A673 (cell line): Measurements from ENCODE around the gene EGFL8. TPM values are rescaled to one million over a fixed set of nuclear protein-coding genes. Genes with fewer than 3 reads are reported as not detected.

Experiments
- BruUV-seq: library from RNA; stranded (reverse); fragments of 400-500 nt; replicated peaks from 2 replicates; lab custom pipeline; 2021; lab: Mats Ljungman, UMichigan
- CTCF ChIA-PET: fragments of 300-600 bp; sonication (Branson Sonifier 250); formaldehyde crosslinking; loops from one replicate; lab custom pipeline; 2022; ENCODE audit warnings: antibody characterized with exemption; lab: Charles Lee
- POLR2A ChIA-PET: fragments of 300-600 bp; sonication (Branson Sonifier 250); formaldehyde crosslinking; loops from one replicate; lab custom pipeline; 2022; ENCODE audit warnings: antibody characterized with exemption; ENCODE audit not compliant: low non-redundant PET; lab: Charles Lee
- DNase-seq: peaks from one replicate; pipeline ENCODE4 v3.0.0-alpha.2; 2015; ENCODE audit warnings: low spot score
- H3K27ac ChIP-seq: fragments of 200-600 bp; sonication (generic); 2 replicates; pipeline ENCODE4 v1.5.1; 2016; ENCODE audit warnings: mixed run types, low read depth, mild to moderate bottlenecking, mixed read lengths, antibody characterized with exemption, low read length; ENCODE audit not compliant: poor library complexity, severe bottlenecking
- H3K27me3 ChIP-seq: fragments of 200-600 bp; sonication (generic); replicated peaks from 2 replicates; pipeline ENCODE4 v1.6.1; 2017; ENCODE audit warnings: mixed run types, low read depth, mild to moderate bottlenecking, mixed read lengths, antibody characterized with exemption, low read length; ENCODE audit not compliant: insufficient read depth, poor library complexity
- H3K36me3 ChIP-seq: fragments of 200-600 bp; sonication (generic); 2 replicates; pipeline ENCODE4 v1.6.1; 2016; ENCODE audit warnings: mixed run types, mild to moderate bottlenecking, mixed read lengths, antibody characterized with exemption, low read length; ENCODE audit not compliant: insufficient read depth, poor library complexity, severe bottlenecking
- H3K4me1 ChIP-seq: fragments of 200-600 bp; sonication (generic); 2 replicates; pipeline ENCODE4 v1.6.1; 2017; ENCODE audit warnings: mixed run types, mild to moderate bottlenecking, mixed read lengths, antibody characterized with exemption, low read length; ENCODE audit not compliant: insufficient read depth, poor library complexity, severe bottlenecking
- H3K4me3 ChIP-seq: fragments of 200-600 bp; sonication (generic); 2 replicates; pipeline ENCODE4 v1.5.1; 2016; ENCODE audit warnings: low read depth, mixed run types, mild to moderate bottlenecking, mixed read lengths, low read length; ENCODE audit not compliant: poor library complexity, severe bottlenecking
- H3K9me3 ChIP-seq: fragments of 200-600 bp; sonication (generic); 2 replicates; pipeline ENCODE4 v1.6.1; 2016; ENCODE audit warnings: mixed run types, low read depth, mild to moderate bottlenecking, mixed read lengths, antibody characterized with exemption, low read length; ENCODE audit not compliant: poor library complexity, severe bottlenecking
- CTCF ChIP-seq: fragments of 300-800, 200-600 bp; sonication (generic); conservative IDR thresholded peaks from 2 replicates; pipeline ENCODE4 v1.5.1; 2017; ENCODE audit warnings: low read depth, mild to moderate bottlenecking, antibody characterized with exemption, low read length, moderate library complexity, mixed read lengths
- EZH2 ChIP-seq: fragments of 200-600 bp; sonication (generic); IDR thresholded peaks from 2 replicates; pipeline ENCODE4 v1.6.1; 2017; ENCODE audit warnings: borderline replicate concordance, low read depth, mild to moderate bottlenecking, mixed read lengths, antibody characterized with exemption, low read length; ENCODE audit not compliant: poor library complexity, severe bottlenecking
- intact Hi-C: fragments of 100-400 bp; cut with micrococcal nuclease; formaldehyde crosslinking; loops from one replicate; pipeline ENCODE4 v1.10.0; 2022; ENCODE audit not compliant: unreplicated experiment
- total RNA-seq: library from RNA; stranded (reverse); gene quantifications from 2 replicates; pipeline ENCODE4 v1.2.3, GENCODE V29; 2021

Gene EGFL8
- total RNA-seq, 1 experiment from 2014 or later, result 32.4 TPM

GRCh38 chr6:32167761-32168262, 3.4 kb downstream of the EGFL8 start:
- peak overlapping the region; percentile 16 for H3K27ac ChIP-seq
- H3K4me1 ChIP-seq, result peaks cover 17% of the 10 kb centered on the region
- POLR2A ChIA-PET, result no interaction called here
- intact Hi-C loops, result no loop called here
- no peak overlapping the region for H3K4me3 ChIP-seq
- TSS peak; percentile 23 for BruUV-seq
- CTCF ChIA-PET, result no interaction called here
- TF ChIP-seq CTCF (no peak), EZH2 (no peak)
- no peaks in the 10 kb centered on the region for H3K27me3 ChIP-seq
- H3K36me3 ChIP-seq, result peaks cover 47% of the 10 kb centered on the region
- no peak for DNase-seq
- H3K9me3 ChIP-seq, result no peaks in the 10 kb centered on the region

DNA sequence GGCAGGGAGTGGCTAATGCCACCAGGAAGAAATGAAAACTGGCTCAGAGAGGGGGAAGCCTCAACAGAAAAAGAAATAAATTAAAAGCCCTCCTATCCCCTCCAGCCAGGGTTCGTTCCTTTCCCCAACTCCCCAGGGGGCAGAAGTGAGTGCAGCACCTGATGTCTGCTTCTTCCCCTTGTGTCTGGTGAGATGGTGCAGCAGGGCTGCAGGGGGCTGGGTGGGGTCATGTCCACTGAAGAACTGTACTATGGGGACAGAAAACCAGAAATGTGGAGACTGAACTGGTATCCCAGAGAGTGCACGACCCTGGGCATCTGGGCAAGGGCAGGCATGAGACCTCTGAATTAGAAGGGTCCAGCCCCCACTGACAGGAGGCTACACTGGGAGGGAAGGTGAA, 4.0 kb downstream of the EGFL8 start:
- intact Hi-C loops, result no loop called here
- TF ChIP-seq CTCF (no peak), EZH2 (no peak)
- ChIA-PET CTCF (no interaction called here), POLR2A (no interaction called here)
- H3K27me3 ChIP-seq, result no peaks in the 10 kb centered on the region
- no peak overlapping the region for H3K4me3 ChIP-seq
- H3K27ac ChIP-seq, result peak overlapping the region; percentile 16
- peaks cover 47% of the 10 kb centered on the region for H3K36me3 ChIP-seq
- no peaks in the 10 kb centered on the region for H3K9me3 ChIP-seq
- no peak for DNase-seq
- peaks cover 14% of the 10 kb centered on the region for H3K4me1 ChIP-seq
- TSS peak; percentile 77 for BruUV-seq

- Histone ChIP-seq H3K9me3 (no peaks in the 10 kb centered on the region), H3K27me3 (no peaks in the 10 kb centered on the region), H3K4me1 (peaks cover 7% of the 10 kb centered on the region), H3K4me3 (no peak overlapping the region), H3K36me3 (peaks cover 47% of the 10 kb centered on the region), H3K27ac (no peak overlapping the region)
- intact Hi-C loops, result no loop called here
- BruUV-seq, result no TSS peak
- TF ChIP-seq EZH2, result no peak
- TF ChIP-seq CTCF, result 0 out of 2 replicates have a peak, but pooled peaks have one; percentile 9
- DNase-seq, result no peak
- CTCF ChIA-PET, result no interaction called here
- POLR2A ChIA-PET, result no interaction called here
Measured at GRCh38 chr6:32168807-32169591, 4.6 kb downstream of the EGFL8 start.
